CD4-positive, alpha-beta T cell (primary cell): Measurements from ENCODE around the gene IPCEF1. TPM values are rescaled to one million over a fixed set of nuclear protein-coding genes. Genes with fewer than 3 reads are reported as not detected.
A peak's percentile ranks its signal among the peaks of the same experiment; 100 is the strongest.

Source experiments
- ATAC-seq: fragments of 200-7000 bp; cut with Tn5 transposase; one replicate; pipeline ENCODE4 v1.10.0; 2022; ENCODE audit warnings: mild to moderate bottlenecking; ENCODE audit not compliant: poor library complexity
- CTCF ChIA-PET: fragments of 350-600 bp; sonication (Branson Sonifier 250); formaldehyde crosslinking; loops from one replicate; lab custom pipeline; 2021; ENCODE audit warnings: antibody characterized with exemption, inconsistent platforms; lab: Charles Lee
- POLR2A ChIA-PET: fragments of 350-600 bp; sonication (Branson Sonifier 250); formaldehyde crosslinking; loops from one replicate; lab custom pipeline; 2021; ENCODE audit warnings: antibody characterized with exemption, inconsistent platforms; lab: Charles Lee
- DNase-seq, 14 experiments: peaks; one replicate each; pipeline ENCODE4 v3.0.0-alpha.2; 2013 to 2020; ENCODE audit warnings: mixed read lengths in 2 of 14
- H3K27ac ChIP-seq, 2 donors: one replicate each; pipeline versions ENCODE4 v1.5.1 to v1.7.0; 2013; ENCODE audit warnings: low read length in 2 of 2, low read depth in 1 of 2, mild to moderate bottlenecking in 1 of 2
- H3K27me3 ChIP-seq, 2 experiments: 1 replicate in 1 of 2; 2 replicates in 1 of 2; pipeline versions ENCODE4 v1.6.1 to v1.7.0; 2013; ENCODE audit warnings: low read length in 2 of 2, control low read depth in 1 of 2, mild to moderate bottlenecking in 1 of 2, moderate library complexity in 1 of 2; ENCODE audit not compliant: insufficient read depth in 2 of 2, control insufficient read depth in 1 of 2
- H3K36me3 ChIP-seq: one replicate; pipeline ENCODE4 v1.6.1; 2013; ENCODE audit warnings: low read length, control low read depth; ENCODE audit not compliant: insufficient read depth
- H3K4me1 ChIP-seq: one replicate; pipeline ENCODE4 v1.6.1; 2013; ENCODE audit warnings: low read length, control low read depth; ENCODE audit not compliant: insufficient read depth
- H3K4me3 ChIP-seq: one replicate; pipeline ENCODE4 v1.5.1; 2013; ENCODE audit warnings: mild to moderate bottlenecking, low read length, moderate library complexity
- H3K9me3 ChIP-seq, 2 experiments: 1 replicate in 1 of 2; 2 replicates in 1 of 2; pipeline versions ENCODE4 v1.6.1 to v1.7.0; 2013; ENCODE audit warnings: low read length in 2 of 2, mild to moderate bottlenecking in 2 of 2, control low read depth in 1 of 2, moderate library complexity in 1 of 2; ENCODE audit not compliant: control insufficient read depth in 1 of 2, insufficient read depth in 1 of 2
- H3K27ac Mint-ChIP-seq: one replicate; pipeline ENCODE4 v1.8.0; 2020; ENCODE audit warnings: mixed read lengths
- H3K27me3 Mint-ChIP-seq: one replicate; pipeline ENCODE4 v1.8.0; 2021; ENCODE audit warnings: mixed read lengths
- H3K36me3 Mint-ChIP-seq: one replicate; pipeline ENCODE4 v1.8.0; 2021; ENCODE audit warnings: low read depth, mixed read lengths
- H3K4me1 Mint-ChIP-seq: one replicate; pipeline ENCODE4 v1.8.0; 2021; ENCODE audit warnings: low read depth, mixed read lengths
- H3K4me3 Mint-ChIP-seq: one replicate; pipeline ENCODE4 v1.8.0; 2020; ENCODE audit warnings: mild to moderate bottlenecking, mixed read lengths
- H3K9me3 Mint-ChIP-seq: one replicate; pipeline ENCODE4 v1.8.0; 2020; ENCODE audit warnings: mixed read lengths
- intact Hi-C, 2 experiments: fragments of 100-400 bp; cut with DNase I in 1 of 2; cut with micrococcal nuclease in 1 of 2; formaldehyde crosslinking; loops; one replicate each; pipeline versions ENCODE4 v1.15.1 to v1.9.0; 2023 to 2025; cut with DNase I, micrococcal nuclease
- total RNA-seq, 174 experiments: library from RNA in 2 of 174; stranded (reverse) in 2 of 174; gene quantifications; one replicate each; pipeline ENCODE4 v1.2.3 and lab custom pipeline; 2021 to 2026
- TF ChIP-seq, protein P1 (sequence below): fragments of 200-600 bp; IDR thresholded peaks from one replicate; pipeline ENCODE4 v1.8.0; 2022; ENCODE audit warnings: antibody characterized with exemption, mild to moderate bottlenecking

The IPCEF1 gene
- total RNA-seq, 2 experiments from 2014 or later: 92.4 to 96.8 TPM

DNA sequence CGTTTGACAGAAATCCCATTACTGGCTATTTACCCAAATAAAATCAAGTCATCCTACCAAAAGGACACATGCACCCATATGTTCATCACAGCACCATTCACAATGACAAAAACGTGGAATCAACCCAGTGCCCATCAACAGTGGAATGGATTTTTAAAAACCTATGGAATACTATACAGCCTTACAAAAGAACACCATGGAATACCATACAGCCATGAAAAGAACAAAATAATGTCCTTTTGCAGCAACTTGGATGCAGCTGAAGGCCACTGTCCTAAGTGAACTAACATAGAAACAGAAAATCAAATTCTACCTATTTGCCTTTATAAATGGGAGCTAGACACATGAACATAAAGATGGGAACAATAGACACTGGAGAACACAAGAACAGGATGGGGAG is 17.4 kb upstream of the IPCEF1 start:
- intact Hi-C loops: loop anchor here in 1 of 2 experiments (5.0 kb wide), 1 partner anchor 97 kb away; no protein-coding TSS in a partner anchor
- H3K9me3 Mint-ChIP-seq: no peaks in the 10 kb centered on the region
- ChIA-PET POLR2A (no interaction called here), CTCF (no interaction called here)
- no peaks in the 10 kb centered on the region for H3K27me3 ChIP-seq
- H3K27ac ChIP-seq: no peak overlapping the region
- no peaks in the 10 kb centered on the region for H3K4me1 ChIP-seq
- no peak overlapping the region for H3K4me3 Mint-ChIP-seq
- no peak overlapping the region for H3K27ac Mint-ChIP-seq
- H3K4me3 ChIP-seq: no peak overlapping the region
- no peak for DNase-seq
- TF ChIP-seq, protein P1, sequence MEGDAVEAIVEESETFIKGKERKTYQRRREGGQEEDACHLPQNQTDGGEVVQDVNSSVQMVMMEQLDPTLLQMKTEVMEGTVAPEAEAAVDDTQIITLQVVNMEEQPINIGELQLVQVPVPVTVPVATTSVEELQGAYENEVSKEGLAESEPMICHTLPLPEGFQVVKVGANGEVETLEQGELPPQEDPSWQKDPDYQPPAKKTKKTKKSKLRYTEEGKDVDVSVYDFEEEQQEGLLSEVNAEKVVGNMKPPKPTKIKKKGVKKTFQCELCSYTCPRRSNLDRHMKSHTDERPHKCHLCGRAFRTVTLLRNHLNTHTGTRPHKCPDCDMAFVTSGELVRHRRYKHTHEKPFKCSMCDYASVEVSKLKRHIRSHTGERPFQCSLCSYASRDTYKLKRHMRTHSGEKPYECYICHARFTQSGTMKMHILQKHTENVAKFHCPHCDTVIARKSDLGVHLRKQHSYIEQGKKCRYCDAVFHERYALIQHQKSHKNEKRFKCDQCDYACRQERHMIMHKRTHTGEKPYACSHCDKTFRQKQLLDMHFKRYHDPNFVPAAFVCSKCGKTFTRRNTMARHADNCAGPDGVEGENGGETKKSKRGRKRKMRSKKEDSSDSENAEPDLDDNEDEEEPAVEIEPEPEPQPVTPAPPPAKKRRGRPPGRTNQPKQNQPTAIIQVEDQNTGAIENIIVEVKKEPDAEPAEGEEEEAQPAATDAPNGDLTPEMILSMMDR: no peak
- ATAC-seq: no peak
- no peaks in the 10 kb centered on the region for H3K36me3 Mint-ChIP-seq
- no peaks in the 10 kb centered on the region for H3K36me3 ChIP-seq
- H3K27me3 Mint-ChIP-seq: no peaks in the 10 kb centered on the region
- peaks cover 4% of the 10 kb centered on the region for H3K4me1 Mint-ChIP-seq
- no peaks in the 10 kb centered on the region for H3K9me3 ChIP-seq

- ChIA-PET CTCF (interaction anchor here (1.1 to 1.6 kb wide), 2 partner anchors 94 to 217 kb away, joined by 4 read pairs; no protein-coding TSS in a partner anchor), POLR2A (no interaction called here)
- Histone ChIP-seq H3K4me1 (no peaks in the 10 kb centered on the region), H3K36me3 (no peaks in the 10 kb centered on the region), H3K4me3 (no peak overlapping the region), H3K27me3 (no peaks in the 10 kb centered on the region), H3K27ac (no peak overlapping the region), H3K9me3 (no peaks in the 10 kb centered on the region)
- TF ChIP-seq, protein P1: no peak
- no peak overlapping the region for H3K4me3 Mint-ChIP-seq
- DNase-seq: no peak
- no peaks in the 10 kb centered on the region for H3K27me3 Mint-ChIP-seq
- no peaks in the 10 kb centered on the region for H3K9me3 Mint-ChIP-seq
- no peaks in the 10 kb centered on the region for H3K36me3 Mint-ChIP-seq
- no peak for ATAC-seq
- peaks cover 8% of the 10 kb centered on the region for H3K4me1 Mint-ChIP-seq
- H3K27ac Mint-ChIP-seq: no peak overlapping the region
- intact Hi-C loops: loop anchor here in 1 of 2 experiments (5.0 kb wide), 1 partner anchor 94 kb away; no protein-coding TSS in a partner anchor
Measured at GRCh38 chr6:154371281-154371680, 14.7 kb upstream of the IPCEF1 start.

DNA sequence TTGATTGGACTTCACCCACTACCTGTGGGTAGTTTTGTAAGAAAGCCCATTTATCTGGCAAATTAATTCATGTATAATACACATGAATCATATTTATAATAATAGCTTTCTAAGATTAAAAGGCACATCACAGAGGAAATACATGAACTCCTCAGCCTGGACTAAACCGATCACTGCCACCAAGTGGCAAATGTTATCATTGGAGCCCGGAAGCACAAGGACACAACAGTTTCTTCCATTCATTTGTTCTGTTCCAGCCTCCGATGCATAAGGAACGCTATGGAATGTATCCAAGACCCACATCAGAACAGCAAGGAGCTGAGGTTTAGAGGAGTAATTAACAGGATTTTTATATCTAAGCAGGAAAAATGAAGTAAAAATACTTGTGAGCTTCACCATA is 13.9 kb upstream of the IPCEF1 start:
- ATAC-seq (peak; percentile 49), DNase-seq (peak in 5 of 14 experiments; percentile 4 to 55 (median 31))
- H3K9me3 Mint-ChIP-seq: no peaks in the 10 kb centered on the region
- Histone ChIP-seq H3K4me1 (no peaks in the 10 kb centered on the region), H3K27ac (no peak overlapping the region), H3K27me3 (no peaks in the 10 kb centered on the region), H3K4me3 (no peak overlapping the region), H3K36me3 (no peaks in the 10 kb centered on the region), H3K9me3 (no peaks in the 10 kb centered on the region)
- no peaks in the 10 kb centered on the region for H3K36me3 Mint-ChIP-seq
- H3K4me1 Mint-ChIP-seq: peaks cover 8% of the 10 kb centered on the region
- TF ChIP-seq, protein P1: peak; percentile 55
- ChIA-PET CTCF (interaction anchor here (0.6 to 1.6 kb wide), 2 partner anchors 93 to 213 kb away, joined by 3 to 4 read pairs; no protein-coding TSS in a partner anchor), POLR2A (interaction anchor here (0.7 kb wide), 1 partner anchor 280 kb away, joined by 3 read pairs; no protein-coding TSS in a partner anchor)
- intact Hi-C loops: loop anchor here (1.0 to 5.0 kb wide), 2 partner anchors 93 to 216 kb away; no protein-coding TSS in a partner anchor
- H3K27me3 Mint-ChIP-seq: no peaks in the 10 kb centered on the region
- no peak overlapping the region for H3K27ac Mint-ChIP-seq
- no peak overlapping the region for H3K4me3 Mint-ChIP-seq
